ENCODE measurements around the gene NPPB. TPM values are rescaled to one million over a fixed set of nuclear protein-coding genes. Genes with fewer than 3 reads are reported as not detected.

The NPPB gene
- total and polyA plus RNA-seq, 2 donors (not counting 1 experiment from before 2014, with no cell fraction given), result not detected

DNA sequence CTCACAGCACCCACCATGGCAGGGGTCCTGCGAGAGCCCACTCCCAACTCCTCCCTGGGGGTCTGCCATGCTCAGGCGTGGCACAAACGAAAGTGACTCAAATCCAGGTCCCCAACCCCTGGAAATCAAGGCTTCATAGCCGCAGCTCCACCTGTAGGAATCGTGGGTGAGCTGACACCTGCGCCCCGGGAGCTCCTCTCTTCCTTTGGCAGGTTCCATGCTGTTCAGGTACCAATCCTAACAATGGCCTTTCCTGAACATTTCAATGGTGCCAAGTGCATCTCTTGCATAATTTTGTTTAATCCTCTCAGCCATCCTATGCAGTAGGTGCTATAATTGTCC is 28.9 kb upstream of the NPPB start:
- Histone ChIP-seq H2AFZ (ENCODE audit: low read length) (no peak overlapping the region), H3K4me3 (replicated peaks in 1 of 4; ENCODE audit: control extremely low read depth in 1 of 4, insufficient read depth in 1 of 4, low read depth in 3 of 4, low read length in 4 of 4) (no peak overlapping the region), H4K20me1 (ENCODE audit: control insufficient read depth, extremely low read depth, insufficient read depth, low read length) (no peaks in the 10 kb centered on the region), H3K9ac (ENCODE audit: insufficient read depth, low read length) (no peak overlapping the region), H3K27ac (ENCODE audit: insufficient read depth, low read length) (no peak overlapping the region), H3K36me3 (ENCODE audit: control insufficient read depth, insufficient read depth, low read length) (no peaks in the 10 kb centered on the region), H3K4me2 (ENCODE audit: extremely low read depth, insufficient read depth, low read length) (no peak overlapping the region), H3K79me2 (ENCODE audit: control insufficient read depth, insufficient read depth, low read length) (no peaks in the 10 kb centered on the region), H3K27me3 (ENCODE audit: control insufficient read depth, insufficient read depth, low read length) (peaks cover 1% of the 10 kb centered on the region), H3K4me1 (ENCODE audit: control insufficient read depth, extremely low read depth, insufficient read depth, low read length) (no peaks in the 10 kb centered on the region), H3K9me3 (ENCODE audit: control insufficient read depth, insufficient read depth, low read depth, low read length) (no peaks in the 10 kb centered on the region)
- TF ChIP-seq, protein P1, sequence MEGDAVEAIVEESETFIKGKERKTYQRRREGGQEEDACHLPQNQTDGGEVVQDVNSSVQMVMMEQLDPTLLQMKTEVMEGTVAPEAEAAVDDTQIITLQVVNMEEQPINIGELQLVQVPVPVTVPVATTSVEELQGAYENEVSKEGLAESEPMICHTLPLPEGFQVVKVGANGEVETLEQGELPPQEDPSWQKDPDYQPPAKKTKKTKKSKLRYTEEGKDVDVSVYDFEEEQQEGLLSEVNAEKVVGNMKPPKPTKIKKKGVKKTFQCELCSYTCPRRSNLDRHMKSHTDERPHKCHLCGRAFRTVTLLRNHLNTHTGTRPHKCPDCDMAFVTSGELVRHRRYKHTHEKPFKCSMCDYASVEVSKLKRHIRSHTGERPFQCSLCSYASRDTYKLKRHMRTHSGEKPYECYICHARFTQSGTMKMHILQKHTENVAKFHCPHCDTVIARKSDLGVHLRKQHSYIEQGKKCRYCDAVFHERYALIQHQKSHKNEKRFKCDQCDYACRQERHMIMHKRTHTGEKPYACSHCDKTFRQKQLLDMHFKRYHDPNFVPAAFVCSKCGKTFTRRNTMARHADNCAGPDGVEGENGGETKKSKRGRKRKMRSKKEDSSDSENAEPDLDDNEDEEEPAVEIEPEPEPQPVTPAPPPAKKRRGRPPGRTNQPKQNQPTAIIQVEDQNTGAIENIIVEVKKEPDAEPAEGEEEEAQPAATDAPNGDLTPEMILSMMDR (conservative IDR thresholded peaks at IDR 0.05 in 1 of 2, IDR thresholded peaks at IDR 0.05 in 1 of 2; ENCODE audit: low read depth in 1 of 2, low read length in 2 of 2), result no peak
- no peak for TF ChIP-seq EZH2 (IDR thresholded peaks at IDR 0.05; ENCODE audit: low read length, missing control alignments)
- DNase-seq (ENCODE audit: low read depth in 2 of 2), result no peak

DNA sequence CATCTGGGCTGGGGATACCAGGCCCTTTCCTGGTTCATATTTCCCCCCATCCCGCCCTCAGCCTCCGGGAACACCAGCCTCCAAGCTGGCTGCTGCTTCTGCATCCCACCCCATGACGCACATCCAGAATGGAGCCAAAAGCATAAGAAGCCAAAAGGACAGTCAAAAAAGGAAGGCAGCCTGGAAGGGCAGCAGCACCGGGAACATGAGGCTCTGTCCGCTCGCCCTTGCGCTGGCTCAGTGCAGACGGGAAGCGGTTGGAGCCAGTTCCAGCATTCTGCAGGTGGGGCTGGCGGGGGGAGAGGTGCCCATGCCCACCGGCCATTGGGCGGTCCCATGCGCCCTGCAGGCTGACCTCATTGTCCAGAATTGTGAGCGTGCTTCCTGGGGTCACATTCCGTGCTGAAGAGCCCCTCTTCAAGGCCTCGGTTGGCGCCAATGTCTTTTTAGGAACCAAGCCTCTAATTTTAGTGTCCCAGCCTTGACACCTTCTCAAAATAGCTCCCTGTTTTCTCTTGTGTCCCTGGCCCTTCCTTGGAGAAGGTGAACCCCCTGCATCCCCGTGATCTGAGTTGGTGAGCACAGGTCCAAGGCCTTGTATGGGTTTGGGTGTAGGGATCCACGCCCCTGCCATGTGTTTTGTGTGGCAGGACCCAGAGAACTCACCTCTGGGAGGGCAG is 28.4 kb upstream of the NPPB start:
- Histone ChIP-seq H3K9ac (ENCODE audit: insufficient read depth, low read length) (no peak overlapping the region), H3K27me3 (ENCODE audit: control insufficient read depth, insufficient read depth, low read length) (no peaks in the 10 kb centered on the region), H3K36me3 (ENCODE audit: control insufficient read depth, insufficient read depth, low read length) (no peaks in the 10 kb centered on the region), H3K4me1 (ENCODE audit: control insufficient read depth, extremely low read depth, insufficient read depth, low read length) (no peaks in the 10 kb centered on the region), H3K9me3 (ENCODE audit: control insufficient read depth, insufficient read depth, low read depth, low read length) (no peaks in the 10 kb centered on the region), H3K4me2 (ENCODE audit: extremely low read depth, insufficient read depth, low read length) (no peak overlapping the region), H2AFZ (ENCODE audit: low read length) (no peak overlapping the region), H3K4me3 (replicated peaks in 1 of 4; ENCODE audit: control extremely low read depth in 1 of 4, insufficient read depth in 1 of 4, low read depth in 3 of 4, low read length in 4 of 4) (no peak overlapping the region), H3K79me2 (ENCODE audit: control insufficient read depth, insufficient read depth, low read length) (no peaks in the 10 kb centered on the region), H4K20me1 (ENCODE audit: control insufficient read depth, extremely low read depth, insufficient read depth, low read length) (no peaks in the 10 kb centered on the region), H3K27ac (ENCODE audit: insufficient read depth, low read length) (no peak overlapping the region)
- no peak for DNase-seq (ENCODE audit: low read depth in 2 of 2)
- TF ChIP-seq, protein P1 (conservative IDR thresholded peaks at IDR 0.05 in 1 of 2, IDR thresholded peaks at IDR 0.05 in 1 of 2; ENCODE audit: low read depth in 1 of 2, low read length in 2 of 2), result no peak
- TF ChIP-seq EZH2 (IDR thresholded peaks at IDR 0.05; ENCODE audit: low read length, missing control alignments), result no peak

DNA sequence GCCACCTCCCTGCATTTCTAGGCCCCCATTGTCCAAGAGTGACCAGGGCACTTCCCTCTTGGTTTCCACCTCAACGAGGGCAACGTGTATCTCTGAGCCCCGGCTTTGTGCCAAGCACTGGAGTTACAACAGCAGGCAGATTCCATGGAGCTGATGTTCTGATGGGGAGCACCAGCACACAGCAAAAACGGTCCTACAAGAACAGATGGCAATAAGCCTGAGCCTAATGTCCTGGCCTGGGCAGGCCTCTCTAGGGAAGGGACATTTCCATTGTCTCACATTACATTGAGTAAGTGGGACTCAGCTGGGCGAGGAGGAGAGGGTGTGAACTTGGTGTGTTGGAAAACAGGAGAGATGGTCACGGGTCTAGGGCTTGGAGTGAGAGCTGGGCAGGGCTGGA is 27.2 kb upstream of the NPPB start:
- no peaks in the 10 kb centered on the region for H3K36me3 ChIP-seq (ENCODE audit: control insufficient read depth, insufficient read depth, low read length)
- no peak overlapping the region for H2AFZ ChIP-seq (ENCODE audit: low read length)
- H3K27me3 ChIP-seq (ENCODE audit: control insufficient read depth, insufficient read depth, low read length), result no peaks in the 10 kb centered on the region
- no peak overlapping the region for H3K27ac ChIP-seq (ENCODE audit: insufficient read depth, low read length)
- no peaks in the 10 kb centered on the region for H4K20me1 ChIP-seq (ENCODE audit: control insufficient read depth, extremely low read depth, insufficient read depth, low read length)
- no peaks in the 10 kb centered on the region for H3K9me3 ChIP-seq (ENCODE audit: control insufficient read depth, insufficient read depth, low read depth, low read length)
- DNase-seq (ENCODE audit: low read depth in 2 of 2), result no peak
- no peak overlapping the region for H3K4me2 ChIP-seq (ENCODE audit: extremely low read depth, insufficient read depth, low read length)
- no peak overlapping the region for H3K4me3 ChIP-seq (replicated peaks in 1 of 4; ENCODE audit: control extremely low read depth in 1 of 4, insufficient read depth in 1 of 4, low read depth in 3 of 4, low read length in 4 of 4)
- H3K9ac ChIP-seq (ENCODE audit: insufficient read depth, low read length), result no peak overlapping the region
- TF ChIP-seq, protein P1 (conservative IDR thresholded peaks at IDR 0.05 in 1 of 2, IDR thresholded peaks at IDR 0.05 in 1 of 2; ENCODE audit: low read depth in 1 of 2, low read length in 2 of 2), result no peak
- no peak for TF ChIP-seq EZH2 (IDR thresholded peaks at IDR 0.05; ENCODE audit: low read length, missing control alignments)
- H3K79me2 ChIP-seq (ENCODE audit: control insufficient read depth, insufficient read depth, low read length), result no peaks in the 10 kb centered on the region
- H3K4me1 ChIP-seq (ENCODE audit: control insufficient read depth, extremely low read depth, insufficient read depth, low read length), result no peaks in the 10 kb centered on the region

Measured in fibroblast of lung (primary cell).